NCI-H1092 treated with DMSO at 0.1 percent for 48 hours (cell line): ENCODE results near the gene TSR3.

ENCODE experiments used
- DNase-seq: peaks from one replicate; lab custom pipeline; 2025; lab: John Stamatoyannopoulos, UW

TSR3 gene

DNA sequence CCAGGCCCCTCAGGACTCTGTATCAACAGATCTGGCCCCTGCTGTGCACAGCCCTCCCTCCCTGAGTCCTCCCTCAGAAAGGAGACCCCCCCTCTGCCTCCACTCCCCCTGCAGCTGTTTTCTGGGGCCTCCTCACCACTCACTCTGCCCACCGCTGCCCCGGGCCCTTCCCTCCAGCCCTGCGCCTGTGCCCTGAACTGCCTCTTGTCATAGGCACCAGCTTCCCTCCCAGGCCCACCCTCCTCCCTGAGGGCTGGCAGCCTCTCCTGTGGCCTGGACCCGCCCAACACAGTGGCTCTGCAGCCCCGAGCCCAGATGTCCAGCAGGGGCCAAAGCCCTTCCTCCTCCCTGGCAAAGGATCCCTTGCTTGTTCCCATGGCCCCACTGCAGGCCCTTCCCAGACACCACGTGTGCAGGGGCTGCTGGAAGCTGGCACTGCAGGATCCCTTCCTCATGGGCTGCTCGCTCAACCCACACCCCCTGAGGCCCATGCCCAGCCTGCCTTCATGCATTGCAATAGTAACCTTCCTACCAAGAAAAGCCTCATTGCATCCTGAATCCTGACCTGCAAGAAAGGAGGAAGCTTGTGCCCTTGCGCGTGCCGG, 25.8 kb upstream of the TSR3 start:
- DNase-seq: no peak

DNA sequence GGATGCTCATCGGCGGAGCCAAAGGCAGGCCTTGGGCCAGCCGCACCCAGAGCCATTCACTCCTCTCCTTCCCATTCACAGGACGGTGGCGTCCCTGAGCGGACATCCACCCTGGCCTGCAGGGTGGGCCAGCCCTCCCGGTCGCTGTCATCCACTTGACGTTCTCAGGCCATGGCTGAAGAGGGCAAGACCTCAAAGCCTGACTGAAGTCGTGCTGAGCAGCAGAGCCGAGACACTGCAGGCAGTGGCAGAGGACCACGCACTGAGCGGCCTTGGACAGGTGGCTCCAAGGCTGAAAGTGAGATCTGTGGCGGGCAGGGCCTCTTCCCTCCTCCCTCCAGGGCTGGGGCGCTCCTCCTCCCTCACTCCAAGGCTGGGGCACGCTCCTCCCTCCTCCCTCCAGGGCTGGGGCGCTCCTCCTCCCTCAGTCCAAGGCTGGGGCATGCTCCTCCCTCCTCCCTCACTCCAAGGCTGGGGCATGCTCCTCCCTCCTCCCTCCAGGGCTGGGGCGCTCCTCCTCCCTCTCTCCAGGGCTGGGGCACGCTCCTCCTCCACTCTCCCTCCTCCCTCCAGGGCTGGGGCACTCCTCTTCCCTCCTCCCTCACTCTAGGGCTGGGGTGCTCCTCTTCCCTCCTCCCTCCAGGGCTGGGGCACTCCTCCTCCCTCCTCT, 24.2 kb upstream of the TSR3 start:
- no peak for DNase-seq

DNA sequence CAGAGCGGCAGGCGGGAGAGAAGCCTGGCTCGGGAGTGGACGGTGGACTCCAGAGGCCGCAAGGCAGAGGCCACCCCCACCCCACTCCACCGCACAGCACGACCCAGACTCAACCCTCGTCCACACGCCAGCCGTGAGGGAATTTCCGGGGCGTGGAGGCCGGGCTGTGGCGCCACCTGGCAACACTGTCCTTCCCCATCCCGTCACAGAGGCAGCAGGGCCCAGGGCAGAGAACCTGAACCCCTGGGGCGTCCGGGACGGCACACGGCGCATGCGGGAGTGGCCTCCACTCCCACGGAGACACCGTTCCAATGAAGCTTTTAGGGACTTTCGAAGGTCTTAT, 23.6 kb upstream of the TSR3 start:
- DNase-seq: no peak

DNA sequence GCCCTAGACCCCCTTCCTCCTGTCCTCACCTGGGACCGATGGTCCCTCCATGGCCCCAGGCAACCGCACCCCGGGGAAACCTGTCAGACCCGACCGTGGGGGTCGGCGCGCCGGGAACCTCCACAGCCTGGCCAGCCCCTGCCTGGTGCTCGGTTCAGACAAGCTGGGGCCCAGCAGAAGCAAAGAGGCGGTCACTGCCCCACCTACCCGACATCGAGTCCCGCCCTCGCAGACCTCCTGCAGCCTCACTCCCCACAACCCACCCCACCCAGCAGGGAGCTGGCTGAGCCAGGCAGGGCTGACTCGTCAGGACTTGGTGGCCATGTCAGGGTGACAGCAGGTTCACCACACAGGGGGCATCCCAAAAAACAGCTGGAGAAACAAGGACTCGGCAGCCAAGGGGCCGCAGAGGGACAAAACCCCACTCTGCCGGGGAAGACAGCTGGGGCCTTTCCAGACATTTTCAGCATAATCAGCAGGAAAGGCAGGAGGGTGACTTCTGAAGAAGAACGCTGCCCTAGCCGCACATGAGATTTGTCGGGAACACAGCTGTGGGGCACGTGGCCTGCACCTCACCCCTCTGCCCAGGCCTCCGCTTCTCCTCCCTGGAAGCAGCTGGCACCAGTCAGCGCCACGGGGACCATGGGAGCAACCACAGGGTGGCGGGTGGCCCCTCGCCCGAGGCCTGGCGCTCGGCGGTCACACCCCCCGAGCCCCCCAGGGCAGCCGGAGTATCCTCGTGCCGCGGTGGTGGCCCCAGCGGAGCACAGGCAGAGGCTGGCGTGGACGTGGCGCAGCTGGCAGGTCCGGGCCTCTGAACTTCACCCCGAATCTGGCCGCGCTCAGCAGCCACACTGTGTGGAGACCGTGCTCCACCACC, 23.0 kb upstream of the TSR3 start:
- no peak for DNase-seq

DNA sequence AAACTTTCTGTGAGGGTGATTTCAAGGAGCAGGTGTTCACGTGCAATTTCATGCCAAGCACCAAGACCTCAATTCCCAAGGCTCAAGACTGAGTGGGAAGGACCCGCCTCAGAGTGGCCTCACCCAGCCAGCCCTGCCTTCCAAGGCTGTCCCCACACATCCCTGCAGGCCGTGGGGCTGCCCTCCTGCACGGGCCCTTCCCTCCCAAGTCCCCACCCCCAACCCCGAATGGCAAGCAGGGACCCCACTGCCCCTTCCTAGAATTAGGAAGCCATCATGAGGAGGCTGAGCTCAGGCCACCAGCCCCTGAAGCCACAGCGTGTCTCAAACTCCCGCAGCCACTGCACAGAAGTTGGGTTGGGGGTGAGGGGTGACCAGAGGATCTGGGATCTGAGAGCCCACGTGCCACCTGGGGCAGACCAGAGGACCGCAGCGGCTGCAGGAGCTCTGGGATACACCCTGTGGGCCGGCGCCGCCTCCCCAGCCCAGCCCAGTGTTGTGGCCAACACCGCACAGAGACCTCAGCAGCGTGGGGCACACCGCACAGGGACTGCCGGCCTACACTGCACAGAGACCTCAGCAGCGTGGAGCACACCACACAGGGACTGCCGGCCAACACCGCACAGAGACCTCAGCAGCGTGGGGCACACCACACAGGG, 20.7 kb upstream of the TSR3 start:
- DNase-seq: no peak

DNA sequence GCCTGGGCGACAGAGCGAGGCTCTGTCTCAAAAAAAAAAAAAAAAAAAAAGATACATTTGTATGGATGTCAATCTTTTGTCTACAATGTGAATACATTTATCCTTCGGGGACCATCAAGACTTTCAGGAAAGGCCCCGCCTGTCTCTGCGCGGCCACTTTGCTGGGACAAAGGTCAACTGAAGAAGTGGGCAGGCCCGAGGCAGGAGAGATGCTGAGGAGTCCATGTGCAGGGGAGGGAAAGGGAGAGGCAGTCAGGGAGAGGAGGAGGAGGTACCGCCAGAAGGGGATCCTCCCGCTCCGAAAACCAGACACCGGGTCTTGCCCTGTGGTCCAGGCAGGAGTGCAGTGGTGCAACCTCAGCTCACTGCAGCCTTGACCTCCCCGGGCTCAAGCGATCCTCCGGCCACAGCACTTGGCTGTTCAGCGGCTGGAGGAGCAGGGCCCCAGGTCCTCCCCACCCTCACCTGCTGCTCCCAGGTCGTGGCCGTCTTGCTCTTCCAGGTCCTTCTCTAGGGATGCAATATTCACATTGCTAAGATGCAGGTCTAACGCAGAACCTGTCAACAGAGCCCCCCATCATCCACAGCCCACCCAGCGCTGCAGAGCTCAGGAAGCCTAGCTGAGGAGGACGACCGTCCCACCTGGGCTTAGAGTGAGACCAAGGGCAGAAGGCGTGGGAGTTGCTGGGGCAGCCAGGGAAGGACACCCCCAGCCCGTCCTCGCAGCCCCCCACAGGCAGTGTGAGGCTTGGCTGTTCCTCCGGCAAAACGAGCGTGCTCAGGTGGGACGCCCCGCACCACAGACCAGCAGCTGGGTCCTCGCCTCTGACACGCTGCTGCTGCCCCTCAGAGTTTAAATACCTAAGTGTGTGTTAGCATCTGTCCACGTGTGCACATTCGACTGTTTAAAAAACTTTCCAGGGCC, 19.6 kb upstream of the TSR3 start:
- DNase-seq: no peak

DNA sequence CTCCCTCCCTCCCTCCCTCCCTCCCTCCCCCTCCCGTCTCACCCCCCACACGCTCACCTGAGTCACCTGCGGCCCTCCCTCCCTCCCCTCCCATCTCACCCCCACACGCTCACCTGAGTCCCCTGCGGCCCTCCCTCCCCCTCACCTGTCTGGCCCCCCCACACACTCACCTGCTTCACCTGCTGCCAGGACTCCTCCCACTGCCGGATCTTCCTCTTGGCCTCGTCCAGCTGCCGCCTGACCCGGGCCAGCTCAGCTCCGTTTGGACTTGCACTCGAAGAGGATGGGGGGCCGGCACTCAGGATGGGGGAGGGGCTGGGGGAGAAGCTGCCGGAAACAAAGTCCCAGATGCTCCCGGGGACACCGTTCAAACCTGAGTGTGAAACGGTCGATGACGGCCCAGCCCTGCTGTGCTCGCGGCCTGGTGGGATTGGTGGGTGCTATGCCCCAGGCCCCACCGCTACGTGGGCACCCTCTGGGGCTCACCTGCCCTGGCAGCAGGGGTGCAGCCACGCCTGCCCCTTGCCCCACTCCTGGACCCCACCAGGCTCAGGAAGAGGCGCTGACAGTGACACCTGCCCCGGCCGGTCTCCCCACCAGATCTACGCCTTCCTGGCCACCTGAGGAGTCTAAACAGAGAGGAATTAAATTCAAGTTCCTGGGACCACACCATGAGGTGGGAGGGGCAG, 16.0 kb upstream of the TSR3 start:
- DNase-seq: no peak

DNA sequence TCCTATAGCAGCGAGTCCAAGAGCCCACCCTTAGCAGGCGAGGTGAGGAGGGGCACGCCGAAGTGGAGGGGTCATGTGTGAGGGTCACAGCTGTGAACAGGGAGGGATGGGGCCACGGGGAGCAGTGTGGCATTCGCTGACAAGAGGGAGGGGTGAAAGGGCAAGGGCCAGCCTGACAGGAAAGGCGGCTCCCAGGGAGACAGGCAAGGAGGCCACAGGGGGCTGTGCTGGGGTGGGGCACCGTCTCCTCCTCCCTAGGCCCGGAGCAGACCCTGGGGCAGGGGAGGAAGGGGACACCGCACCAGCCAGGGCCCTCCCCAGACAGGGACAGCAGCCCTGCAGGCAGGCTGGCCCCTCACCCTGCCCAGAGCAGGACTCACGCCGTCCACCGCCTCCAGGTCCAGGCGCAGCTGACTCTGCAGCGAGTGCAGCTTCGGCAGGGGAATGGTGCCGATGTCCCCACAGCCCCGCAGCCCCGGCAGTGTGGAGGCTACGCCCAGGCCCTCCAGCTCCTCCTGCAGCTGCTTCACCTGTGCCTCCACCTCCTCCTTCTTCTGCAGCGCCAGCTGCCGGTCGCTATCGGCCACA, 15.1 kb upstream of the TSR3 start:
- no peak for DNase-seq

DNA sequence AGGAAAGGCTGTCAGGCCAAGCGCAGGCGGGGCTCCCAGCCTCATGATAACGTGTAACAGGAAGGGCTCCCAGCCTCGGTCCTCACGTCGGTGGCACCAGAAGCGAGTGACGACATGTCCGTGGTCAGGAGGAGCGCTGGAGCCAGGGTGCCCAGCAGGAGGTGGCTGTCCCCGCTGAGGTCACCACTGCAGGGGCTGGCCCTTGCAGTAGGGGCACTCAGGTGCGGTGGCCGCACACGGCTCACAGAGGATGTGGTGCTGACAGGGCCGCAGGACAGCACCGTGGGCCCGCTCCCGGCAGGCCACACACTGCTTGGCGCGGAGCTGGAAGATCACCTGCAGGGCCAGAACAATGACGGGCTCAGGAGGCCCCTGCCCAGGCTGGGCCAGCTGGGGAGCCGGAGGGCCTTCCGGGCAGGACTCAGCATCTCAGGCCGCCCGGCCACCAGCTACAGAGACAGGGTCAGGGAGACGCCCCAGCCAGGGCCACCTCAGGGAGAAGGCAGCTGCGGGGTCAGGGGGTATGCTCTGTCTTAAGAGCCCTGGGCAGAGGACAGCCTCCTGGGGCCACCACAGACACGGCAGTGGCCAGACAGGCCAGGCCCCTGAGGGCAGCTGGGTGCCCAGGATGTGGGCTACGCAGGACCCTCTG, 14.5 kb upstream of the TSR3 start:
- DNase-seq: no peak

DNA sequence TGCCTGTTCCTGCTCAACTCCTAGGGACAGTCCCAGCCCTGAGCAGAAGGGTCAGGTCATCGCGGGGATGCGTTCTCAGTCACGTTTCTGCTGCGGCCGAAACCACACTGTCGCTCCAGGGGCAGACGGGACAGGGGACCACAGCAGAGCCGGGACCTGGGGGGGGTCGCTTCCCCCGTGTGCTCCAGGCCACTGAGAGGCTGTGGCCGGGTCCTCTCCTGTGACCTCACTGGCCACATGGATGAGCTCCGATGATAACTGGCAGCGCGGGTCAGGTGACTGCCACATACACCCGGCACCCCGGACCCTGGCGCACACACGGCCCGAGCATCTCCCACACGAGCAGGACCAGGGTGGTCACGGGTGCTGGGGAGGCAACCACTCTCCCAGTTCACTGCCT, 12.8 kb upstream of the TSR3 start:
- no peak for DNase-seq

DNA sequence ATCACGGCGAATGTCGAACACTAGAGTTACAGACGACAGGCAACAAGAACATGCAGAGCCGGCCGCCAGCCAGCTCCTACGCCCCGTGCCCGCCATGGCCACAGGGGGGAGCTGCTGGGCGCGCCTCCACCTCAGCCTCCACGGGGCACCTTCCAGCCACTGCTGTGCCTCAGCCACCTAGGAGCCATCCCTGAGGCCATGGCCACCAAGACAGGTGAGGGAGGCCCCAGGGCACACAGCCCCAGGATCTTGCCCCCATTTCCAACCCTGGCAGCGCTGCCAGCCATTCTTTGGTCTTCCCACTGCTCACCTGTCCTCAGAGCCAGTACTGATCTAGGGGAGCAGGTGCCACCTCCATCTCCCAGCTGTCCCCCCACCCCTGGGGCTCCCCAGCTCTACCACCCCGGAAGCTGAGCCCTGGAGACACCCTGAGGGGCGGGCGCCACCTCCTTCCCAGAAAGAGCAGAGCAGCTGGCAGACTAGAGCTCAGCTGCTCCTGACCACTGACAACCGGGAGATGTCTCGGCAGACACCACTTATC, 11.9 kb upstream of the TSR3 start:
- DNase-seq: peak; percentile 18

DNA sequence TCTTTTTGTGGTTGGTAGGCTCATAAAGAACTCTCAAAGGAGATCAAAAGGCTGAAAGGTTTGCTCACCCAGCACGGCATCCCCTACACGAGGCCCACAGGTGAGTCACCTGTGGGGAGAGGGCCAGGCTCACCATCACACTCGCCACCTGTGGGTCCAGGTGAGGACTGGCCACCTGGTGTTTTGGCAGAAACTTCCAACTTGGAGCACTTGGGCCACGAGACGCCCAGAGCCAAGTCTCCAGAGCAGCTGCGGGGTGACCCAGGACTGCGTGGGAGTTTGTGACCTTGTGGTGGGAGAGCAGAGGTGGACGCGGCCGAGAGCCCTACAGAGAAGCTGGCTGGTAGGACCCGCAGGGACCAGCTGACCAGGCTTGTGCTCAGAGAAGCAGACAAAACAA, 11.1 kb upstream of the TSR3 start:
- DNase-seq: no peak

DNA sequence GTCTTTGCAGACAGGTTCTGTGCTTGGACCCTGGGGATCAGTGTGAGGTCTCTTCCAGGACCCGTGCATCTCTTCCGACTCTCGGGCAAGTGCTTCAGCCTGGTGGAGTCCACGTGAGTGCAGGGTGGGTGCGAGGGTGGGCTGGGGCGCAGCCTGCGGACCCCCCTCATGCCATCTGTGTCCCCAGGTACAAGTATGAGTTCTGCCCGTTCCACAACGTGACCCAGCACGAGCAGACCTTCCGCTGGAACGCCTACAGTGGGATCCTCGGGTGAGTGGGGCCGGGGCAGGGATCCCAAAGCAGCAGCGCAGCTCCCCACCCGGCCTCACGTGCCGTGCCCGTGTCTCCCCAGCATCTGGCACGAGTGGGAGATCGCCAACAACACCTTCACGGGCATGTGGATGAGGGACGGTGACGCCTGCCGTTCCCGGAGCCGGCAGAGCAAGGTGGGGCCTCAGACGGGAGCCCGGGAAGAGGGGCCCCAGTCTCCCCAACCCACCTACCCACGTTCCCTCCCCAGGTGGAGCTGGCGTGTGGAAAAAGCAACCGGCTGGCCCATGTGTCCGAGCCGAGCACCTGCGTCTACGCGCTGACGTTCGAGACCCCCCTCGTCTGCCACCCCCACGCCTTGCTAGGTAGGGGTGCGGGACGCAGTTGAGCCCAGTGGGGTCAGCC, 10.1 kb upstream of the TSR3 start:
- DNase-seq: no peak

DNA sequence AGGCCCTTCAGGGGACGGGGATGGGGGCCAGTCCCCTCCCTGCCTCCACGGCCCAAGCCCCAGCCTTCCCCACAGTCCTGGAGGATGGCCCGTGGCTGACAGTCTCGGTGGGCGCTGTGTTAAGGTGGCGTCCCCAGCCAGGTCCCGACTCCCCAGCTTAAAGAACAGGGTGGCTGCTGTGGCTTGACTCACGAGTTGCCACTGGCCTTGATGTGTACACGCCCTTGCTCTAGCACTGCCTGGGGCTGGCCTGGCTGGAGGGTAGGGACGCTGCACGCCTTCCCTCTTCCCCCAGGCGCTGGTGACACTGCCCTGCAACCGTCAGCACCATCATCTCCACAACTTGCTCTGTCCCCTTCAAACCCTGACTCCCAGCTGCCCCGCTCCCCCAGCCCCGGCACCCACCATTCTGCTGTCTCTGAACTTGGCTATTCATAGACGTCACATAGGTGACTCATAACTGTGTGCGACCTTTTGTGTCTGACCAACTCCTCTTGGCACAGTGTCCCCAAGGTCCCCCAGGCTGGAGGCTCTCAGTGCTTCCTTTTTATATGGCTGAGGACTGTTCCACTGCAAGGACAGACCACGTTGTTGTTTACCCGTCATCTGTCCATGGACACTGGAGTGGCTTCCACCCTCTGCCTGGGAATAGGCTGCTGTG, 6.4 kb upstream of the TSR3 start:
- no peak for DNase-seq

DNA sequence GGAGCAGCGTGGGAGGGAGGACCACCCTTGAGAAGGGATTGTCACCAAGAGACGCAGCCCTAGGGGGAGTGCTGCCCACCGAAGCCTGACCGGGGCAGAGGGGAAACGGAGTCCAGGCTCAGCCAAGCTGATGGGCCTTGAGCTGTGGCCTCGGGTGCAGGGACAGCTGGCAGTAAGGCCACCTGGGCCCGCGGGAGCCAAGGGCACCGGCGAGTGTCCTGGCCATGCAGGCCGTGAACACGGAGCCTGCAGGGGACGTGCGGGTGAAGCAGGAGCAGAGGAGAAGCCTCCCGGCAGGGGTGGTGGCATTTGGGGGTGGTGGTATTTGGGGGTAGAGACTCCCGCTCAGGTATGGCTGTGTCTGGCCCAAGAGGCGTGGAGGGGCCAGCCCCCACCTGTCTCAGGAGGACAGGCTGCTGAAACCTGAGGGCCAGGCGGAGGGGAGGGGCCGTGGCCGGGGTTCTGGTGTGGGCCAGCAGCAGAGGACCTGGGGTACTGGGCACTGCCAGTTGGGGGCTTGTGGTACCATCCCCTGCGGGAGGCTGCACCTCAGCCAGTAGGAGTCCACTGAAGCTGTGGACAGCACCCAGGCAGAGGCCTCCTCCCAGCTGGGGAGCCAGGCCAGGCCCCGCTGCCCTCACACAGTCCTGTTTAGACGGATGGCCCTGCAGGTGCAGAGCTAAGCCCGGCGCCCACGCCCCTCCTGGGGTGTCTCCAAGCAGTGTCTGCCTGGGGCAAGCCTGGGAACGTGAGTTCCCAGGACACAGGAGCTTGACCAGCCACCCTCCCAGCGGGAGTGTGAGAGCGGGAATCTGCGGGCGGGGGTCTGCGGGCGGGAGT, 4.6 kb upstream of the TSR3 start:
- no peak for DNase-seq

DNA sequence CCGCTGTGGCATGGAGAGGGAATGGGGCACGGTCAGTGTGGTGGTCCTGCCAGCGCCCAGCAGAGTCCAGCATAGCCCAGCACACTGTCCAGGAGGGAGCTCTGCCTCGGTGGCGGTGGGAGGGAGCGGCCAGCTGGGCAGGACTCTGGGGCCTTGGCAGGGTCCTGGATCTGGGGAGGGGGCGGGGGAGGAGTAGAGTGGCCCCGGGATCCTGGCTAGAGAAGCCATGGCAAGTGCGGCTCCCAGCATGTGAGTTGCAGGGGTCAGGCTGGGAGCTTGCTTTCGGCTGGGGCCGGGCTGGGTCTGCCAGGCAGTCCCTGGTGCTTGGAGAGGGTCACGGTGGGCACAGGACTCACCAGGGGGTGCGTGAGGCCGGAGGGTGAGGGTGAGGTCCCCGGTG, 3.9 kb upstream of the TSR3 start:
- no peak for DNase-seq

DNA sequence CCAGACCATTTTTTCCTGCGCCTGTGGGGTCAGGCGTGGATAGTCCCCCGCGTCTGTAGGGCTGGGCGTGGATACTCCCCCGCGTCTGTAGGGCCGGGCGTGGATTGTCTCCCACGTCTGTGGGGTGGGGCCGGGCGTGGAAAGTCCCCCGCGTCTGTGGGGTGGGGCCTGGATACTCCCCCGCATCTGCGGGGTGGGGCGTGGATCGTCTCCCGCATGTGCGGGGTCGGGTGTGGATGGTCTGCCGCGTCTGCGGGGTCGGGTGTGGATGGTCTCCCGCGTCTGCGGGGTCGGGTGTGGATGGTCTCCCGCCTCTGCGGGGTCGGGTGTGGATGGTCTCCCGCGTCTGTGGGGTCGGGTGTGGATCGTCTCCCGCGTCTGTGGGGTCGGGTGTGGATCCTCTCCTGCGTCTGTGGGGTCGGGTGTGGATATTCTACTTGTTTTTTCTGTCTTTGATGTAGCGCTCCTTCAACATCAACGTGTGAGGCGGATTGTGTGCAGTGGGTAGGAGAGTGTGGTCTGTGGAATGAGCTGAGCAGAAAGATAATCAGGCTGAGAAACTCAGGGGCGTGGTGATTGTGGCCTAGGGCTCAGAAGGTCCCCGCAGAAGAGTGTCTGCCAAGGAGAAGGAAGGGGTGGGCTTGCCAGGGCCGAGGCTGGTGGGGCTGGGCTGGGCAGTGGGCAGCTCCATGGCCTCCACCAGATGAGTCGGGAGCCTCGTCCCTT, 3.3 kb upstream of the TSR3 start:
- DNase-seq: no peak
